ENCODE data around the gene FLOT1.
"Not testable (repeated sequence)": the region's sequence is repeated elsewhere in the genome, so short reads cannot be mapped to it uniquely, and the experiment has no call there.

FLOT1 gene

GRCh38 chr6:30766461-30767157 lies 24.1 kb upstream of the FLOT1 start:
- no peak for DNase-seq

GRCh38 chr6:30765495-30765894 lies 23.0 kb upstream of the FLOT1 start:
- not testable (repeated sequence) for DNase-seq

GRCh38 chr6:30764490-30765043 lies 22.1 kb upstream of the FLOT1 start:
- not testable (repeated sequence) for DNase-seq

- DNase-seq, result no peak
Observed at GRCh38 chr6:30763618-30764489, 21.4 kb upstream of the FLOT1 start.

- DNase-seq, result no peak
Observed at GRCh38 chr6:30763155-30763617, 20.7 kb upstream of the FLOT1 start.

GRCh38 chr6:30761791-30762429 lies 19.4 kb upstream of the FLOT1 start:
- DNase-seq, result no peak

GRCh38 chr6:30760549-30760948 lies 18.1 kb upstream of the FLOT1 start:
- no peak for DNase-seq

- no peak for DNase-seq
Observed at GRCh38 chr6:30759575-30760239, 17.2 kb upstream of the FLOT1 start.

GRCh38 chr6:30757261-30757904 lies 14.9 kb upstream of the FLOT1 start:
- DNase-seq, result no peak

- DNase-seq, result not testable (repeated sequence)
Observed at GRCh38 chr6:30756405-30757003, 14.0 kb upstream of the FLOT1 start.

GRCh38 chr6:30754631-30755030 lies 12.1 kb upstream of the FLOT1 start:
- DNase-seq, result no peak

- DNase-seq, result peak in 1 of 2 experiments; percentile 16
Observed at GRCh38 chr6:30752157-30752927, 9.9 kb upstream of the FLOT1 start.

- no peak for DNase-seq
Observed at GRCh38 chr6:30750379-30750668, 7.8 kb upstream of the FLOT1 start.

- no peak for DNase-seq
Observed at GRCh38 chr6:30749554-30750378, 7.3 kb upstream of the FLOT1 start.

- DNase-seq, result no peak
Observed at GRCh38 chr6:30748851-30749540, 6.5 kb upstream of the FLOT1 start.

GRCh38 chr6:30747902-30748769 lies 5.6 kb upstream of the FLOT1 start:
- DNase-seq, result no peak

- no peak for DNase-seq
Observed at GRCh38 chr6:30747300-30747687, 4.8 kb upstream of the FLOT1 start.

GRCh38 chr6:30744054-30744805 lies 1.7 kb upstream of the FLOT1 start, which contains the start of gene IER3:
Gene IER3 (minus strand): TSS chr6:30744547. CDS start chr6:30744518, 29 bp downstream.
- peak; percentile 89 to 92 for DNase-seq

All from activated CD4-positive, alpha-beta T cell treated with anti-CD3 and anti-CD28 coated beads, Interleukin-2, amount 50 U/mL, for 48 hours (primary cell).